HEK293 (cell line): ENCODE measurements around the gene METTL8.

ENCODE experiments used
- HOXD13 ChIP-seq: sonication (generic); formaldehyde crosslinking; IDR thresholded peaks from 2 replicates; pipeline ENCODE4 v1.8.0; 2022; ENCODE audit warnings: missing genetic modification reagents, borderline replicate concordance
- KLF9 ChIP-seq: fragments of 450-650 bp; formaldehyde crosslinking; IDR thresholded peaks from 2 replicates; pipeline ENCODE4 v1.5.1; 2016; ENCODE audit warnings: missing biosample characterization, missing genetic modification characterization, low read depth
- YY1 ChIP-seq: fragments of 450-650 bp; formaldehyde crosslinking; IDR thresholded peaks from 2 replicates; pipeline ENCODE4 v1.5.1; 2018; ENCODE audit warnings: missing biosample characterization, missing genetic modification characterization
- ZBTB20 ChIP-seq: fragments of 450-650 bp; formaldehyde crosslinking; IDR thresholded peaks from 2 replicates; pipeline ENCODE4 v1.5.1; 2016; ENCODE audit warnings: missing biosample characterization, missing genetic modification characterization
- ZFP41 ChIP-seq: fragments of 450-650 bp; formaldehyde crosslinking; IDR thresholded peaks from 2 replicates; pipeline ENCODE4 v1.5.1; 2016; ENCODE audit warnings: missing biosample characterization, missing genetic modification characterization, borderline replicate concordance
- ZFP69B ChIP-seq: fragments of 450-650 bp; formaldehyde crosslinking; IDR thresholded peaks from 2 replicates; pipeline ENCODE4 v1.5.1; 2016; ENCODE audit warnings: missing biosample characterization, missing genetic modification characterization
- ZNF112 ChIP-seq: fragments of 450-650 bp; formaldehyde crosslinking; IDR thresholded peaks from 2 replicates; pipeline ENCODE4 v1.5.0; 2017; ENCODE audit warnings: missing biosample characterization, missing genetic modification characterization
- ZNF121 ChIP-seq: fragments of 450-650 bp; formaldehyde crosslinking; IDR thresholded peaks from 2 replicates; pipeline ENCODE4 v1.5.1; 2016; ENCODE audit warnings: missing biosample characterization, missing genetic modification characterization
- ZNF146 ChIP-seq: fragments of 450-650 bp; formaldehyde crosslinking; IDR thresholded peaks from 2 replicates; pipeline ENCODE4 v1.5.1; 2016; ENCODE audit warnings: missing biosample characterization, missing genetic modification characterization
- ZNF324 ChIP-seq: fragments of 450-650 bp; formaldehyde crosslinking; IDR thresholded peaks from 2 replicates; pipeline ENCODE4 v1.5.1; 2016; ENCODE audit warnings: missing biosample characterization, missing genetic modification characterization
- ZNF391 ChIP-seq: fragments of 450-650 bp; formaldehyde crosslinking; IDR thresholded peaks from 2 replicates; pipeline ENCODE4 v1.5.1; 2016; ENCODE audit warnings: low read depth, missing biosample characterization, missing genetic modification characterization, borderline replicate concordance
- ZNF555 ChIP-seq: fragments of 450-650 bp; formaldehyde crosslinking; conservative IDR thresholded peaks from 2 replicates; pipeline ENCODE4 v1.5.1; 2017; ENCODE audit warnings: missing biosample characterization, mild to moderate bottlenecking, missing genetic modification characterization, inconsistent platforms
- ZNF610 ChIP-seq: fragments of 450-650 bp; formaldehyde crosslinking; IDR thresholded peaks from 2 replicates; pipeline ENCODE4 v1.5.1; 2016; ENCODE audit warnings: missing biosample characterization, missing genetic modification characterization, borderline replicate concordance
- ZNF777 ChIP-seq: fragments of 450-650 bp; formaldehyde crosslinking; IDR thresholded peaks from 2 replicates; pipeline ENCODE4 v1.5.1; 2017; ENCODE audit warnings: missing biosample characterization, missing genetic modification characterization, borderline replicate concordance
- TF ChIP-seq, protein P1 (sequence below): fragments of 450-650 bp; formaldehyde crosslinking; IDR thresholded peaks from 2 replicates; pipeline ENCODE4 v1.5.1; 2016; ENCODE audit warnings: missing biosample characterization, missing genetic modification characterization
- TF ChIP-seq, protein P2 (sequence below): fragments of 450-650 bp; formaldehyde crosslinking; IDR thresholded peaks from 2 replicates; pipeline ENCODE4 v1.5.1; 2016; ENCODE audit warnings: missing biosample characterization, missing genetic modification characterization
- TF ChIP-seq, protein P3 (sequence below): fragments of 450-650 bp; formaldehyde crosslinking; IDR thresholded peaks from 2 replicates; pipeline ENCODE4 v1.5.1; 2016; ENCODE audit warnings: missing biosample characterization, missing genetic modification characterization
- TF ChIP-seq, protein P4 (sequence below): fragments of 450-650 bp; formaldehyde crosslinking; IDR thresholded peaks from 2 replicates; pipeline ENCODE4 v1.5.1; 2016; ENCODE audit warnings: missing biosample characterization, missing genetic modification characterization
- TF ChIP-seq, protein P5 (sequence below): fragments of 450-650 bp; formaldehyde crosslinking; IDR thresholded peaks from 2 replicates; pipeline ENCODE4; 2016; ENCODE audit warnings: missing biosample characterization, missing genetic modification characterization
- TF ChIP-seq, protein P6 (sequence below): fragments of 450-650 bp; formaldehyde crosslinking; optimal IDR thresholded peaks from 2 replicates; pipeline ENCODE3; 2016; ENCODE audit warnings: missing biosample characterization, mild to moderate bottlenecking, missing genetic modification characterization

Gene METTL8

DNA sequence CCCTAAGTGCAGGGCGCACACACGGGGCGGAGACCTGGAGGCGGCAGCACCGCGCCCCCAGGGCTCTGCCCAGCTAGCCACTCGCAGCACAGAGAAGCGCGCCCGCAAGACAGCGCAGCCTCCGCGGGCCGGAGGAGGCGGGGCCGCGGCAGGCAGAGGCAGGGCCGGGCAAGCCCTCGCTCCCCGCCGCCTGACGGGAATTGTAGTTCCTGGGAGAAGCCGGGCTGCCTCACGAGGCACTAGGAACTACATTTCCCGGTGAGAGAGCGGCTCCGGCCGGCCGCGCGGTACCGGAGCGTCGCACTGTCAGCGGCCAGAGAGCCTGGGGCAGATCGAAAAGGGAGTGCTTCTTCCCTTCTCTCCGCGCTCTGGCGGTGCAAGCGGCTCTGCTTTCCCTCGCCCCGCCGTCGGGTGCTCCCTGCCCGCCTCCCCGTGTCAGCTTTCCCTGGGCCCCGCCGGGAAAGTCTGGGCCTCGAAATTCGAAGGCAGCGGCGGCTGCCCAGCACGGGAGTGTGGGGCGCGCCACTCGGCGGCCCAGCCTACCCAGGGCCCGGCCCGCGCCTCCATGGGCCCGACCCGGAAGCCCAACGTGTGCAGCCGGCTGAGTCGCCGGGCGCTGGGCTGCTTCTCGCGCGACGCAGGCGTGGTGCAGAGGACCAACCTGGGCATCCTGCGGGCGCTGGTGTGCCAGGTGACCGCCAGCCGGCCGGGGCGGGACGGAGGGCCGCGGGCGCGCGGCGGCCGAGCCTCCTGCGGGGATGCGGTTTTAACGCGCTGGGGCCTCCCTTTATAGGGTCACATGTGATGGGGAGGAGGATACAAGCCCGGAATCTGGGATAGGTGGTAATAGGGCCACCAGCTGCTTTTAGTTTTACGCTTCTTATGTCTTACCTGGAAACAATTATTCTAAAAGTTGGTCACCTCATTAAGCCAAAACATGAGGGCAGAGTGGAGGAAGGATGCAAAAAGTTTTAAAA, 511 bp upstream of the METTL8 start, which contains the start of gene DCAF17 (continued):
- TF ChIP-seq, protein P1, sequence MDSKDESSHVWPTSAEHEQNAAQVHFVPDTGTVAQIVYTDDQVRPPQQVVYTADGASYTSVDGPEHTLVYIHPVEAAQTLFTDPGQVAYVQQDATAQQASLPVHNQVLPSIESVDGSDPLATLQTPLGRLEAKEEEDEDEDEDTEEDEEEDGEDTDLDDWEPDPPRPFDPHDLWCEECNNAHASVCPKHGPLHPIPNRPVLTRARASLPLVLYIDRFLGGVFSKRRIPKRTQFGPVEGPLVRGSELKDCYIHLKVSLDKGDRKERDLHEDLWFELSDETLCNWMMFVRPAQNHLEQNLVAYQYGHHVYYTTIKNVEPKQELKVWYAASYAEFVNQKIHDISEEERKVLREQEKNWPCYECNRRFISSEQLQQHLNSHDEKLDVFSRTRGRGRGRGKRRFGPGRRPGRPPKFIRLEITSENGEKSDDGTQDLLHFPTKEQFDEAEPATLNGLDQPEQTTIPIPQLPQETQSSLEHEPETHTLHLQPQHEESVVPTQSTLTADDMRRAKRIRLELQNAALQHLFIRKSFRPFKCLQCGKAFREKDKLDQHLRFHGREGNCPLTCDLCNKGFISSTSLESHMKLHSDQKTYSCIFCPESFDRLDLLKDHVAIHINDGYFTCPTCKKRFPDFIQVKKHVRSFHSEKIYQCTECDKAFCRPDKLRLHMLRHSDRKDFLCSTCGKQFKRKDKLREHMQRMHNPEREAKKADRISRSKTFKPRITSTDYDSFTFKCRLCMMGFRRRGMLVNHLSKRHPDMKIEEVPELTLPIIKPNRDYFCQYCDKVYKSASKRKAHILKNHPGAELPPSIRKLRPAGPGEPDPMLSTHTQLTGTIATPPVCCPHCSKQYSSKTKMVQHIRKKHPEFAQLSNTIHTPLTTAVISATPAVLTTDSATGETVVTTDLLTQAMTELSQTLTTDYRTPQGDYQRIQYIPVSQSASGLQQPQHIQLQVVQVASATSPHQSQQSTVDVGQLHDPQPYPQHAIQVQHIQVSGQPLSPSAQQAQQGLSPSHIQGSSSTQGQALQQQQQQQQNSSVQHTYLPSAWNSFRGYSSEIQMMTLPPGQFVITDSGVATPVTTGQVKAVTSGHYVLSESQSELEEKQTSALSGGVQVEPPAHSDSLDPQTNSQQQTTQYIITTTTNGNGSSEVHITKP (tag by site-specific recombination) = peak; percentile 33; the same call in 1 of the 2 replicates
- peak; percentile 58 for TF ChIP-seq YY1 (tag by site-specific recombination)
- TF ChIP-seq ZNF777 (tag by site-specific recombination) = peak; percentile 71; the same call in 1 of the 2 replicates
- TF ChIP-seq ZNF610 (tag by site-specific recombination) = 0 out of 2 replicates have a peak, but pooled peaks have one; percentile 74
- TF ChIP-seq, protein P2, sequence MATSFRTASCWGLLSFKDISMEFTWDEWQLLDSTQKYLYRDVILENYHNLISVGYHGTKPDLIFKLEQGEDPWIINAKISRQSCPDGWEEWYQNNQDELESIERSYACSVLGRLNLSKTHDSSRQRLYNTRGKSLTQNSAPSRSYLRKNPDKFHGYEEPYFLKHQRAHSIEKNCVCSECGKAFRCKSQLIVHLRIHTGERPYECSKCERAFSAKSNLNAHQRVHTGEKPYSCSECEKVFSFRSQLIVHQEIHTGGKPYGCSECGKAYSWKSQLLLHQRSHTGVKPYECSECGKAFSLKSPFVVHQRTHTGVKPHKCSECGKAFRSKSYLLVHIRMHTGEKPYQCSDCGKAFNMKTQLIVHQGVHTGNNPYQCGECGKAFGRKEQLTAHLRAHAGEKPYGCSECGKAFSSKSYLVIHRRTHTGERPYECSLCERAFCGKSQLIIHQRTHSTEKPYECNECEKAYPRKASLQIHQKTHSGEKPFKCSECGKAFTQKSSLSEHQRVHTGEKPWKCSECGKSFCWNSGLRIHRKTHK = no peak
- TF ChIP-seq, protein P3, sequence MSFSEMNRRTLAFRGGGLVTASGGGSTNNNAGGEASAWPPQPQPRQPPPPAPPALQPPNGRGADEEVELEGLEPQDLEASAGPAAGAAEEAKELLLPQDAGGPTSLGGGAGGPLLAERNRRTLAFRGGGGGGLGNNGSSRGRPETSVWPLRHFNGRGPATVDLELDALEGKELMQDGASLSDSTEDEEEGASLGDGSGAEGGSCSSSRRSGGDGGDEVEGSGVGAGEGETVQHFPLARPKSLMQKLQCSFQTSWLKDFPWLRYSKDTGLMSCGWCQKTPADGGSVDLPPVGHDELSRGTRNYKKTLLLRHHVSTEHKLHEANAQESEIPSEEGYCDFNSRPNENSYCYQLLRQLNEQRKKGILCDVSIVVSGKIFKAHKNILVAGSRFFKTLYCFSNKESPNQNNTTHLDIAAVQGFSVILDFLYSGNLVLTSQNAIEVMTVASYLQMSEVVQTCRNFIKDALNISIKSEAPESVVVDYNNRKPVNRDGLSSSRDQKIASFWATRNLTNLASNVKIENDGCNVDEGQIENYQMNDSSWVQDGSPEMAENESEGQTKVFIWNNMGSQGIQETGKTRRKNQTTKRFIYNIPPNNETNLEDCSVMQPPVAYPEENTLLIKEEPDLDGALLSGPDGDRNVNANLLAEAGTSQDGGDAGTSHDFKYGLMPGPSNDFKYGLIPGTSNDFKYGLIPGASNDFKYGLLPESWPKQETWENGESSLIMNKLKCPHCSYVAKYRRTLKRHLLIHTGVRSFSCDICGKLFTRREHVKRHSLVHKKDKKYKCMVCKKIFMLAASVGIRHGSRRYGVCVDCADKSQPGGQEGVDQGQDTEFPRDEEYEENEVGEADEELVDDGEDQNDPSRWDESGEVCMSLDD (tag by site-specific recombination) = no peak
- 0 out of 2 replicates have a peak, but pooled peaks have one; percentile 40 for TF ChIP-seq ZNF146 (tag by site-specific recombination)
- TF ChIP-seq, protein P4, sequence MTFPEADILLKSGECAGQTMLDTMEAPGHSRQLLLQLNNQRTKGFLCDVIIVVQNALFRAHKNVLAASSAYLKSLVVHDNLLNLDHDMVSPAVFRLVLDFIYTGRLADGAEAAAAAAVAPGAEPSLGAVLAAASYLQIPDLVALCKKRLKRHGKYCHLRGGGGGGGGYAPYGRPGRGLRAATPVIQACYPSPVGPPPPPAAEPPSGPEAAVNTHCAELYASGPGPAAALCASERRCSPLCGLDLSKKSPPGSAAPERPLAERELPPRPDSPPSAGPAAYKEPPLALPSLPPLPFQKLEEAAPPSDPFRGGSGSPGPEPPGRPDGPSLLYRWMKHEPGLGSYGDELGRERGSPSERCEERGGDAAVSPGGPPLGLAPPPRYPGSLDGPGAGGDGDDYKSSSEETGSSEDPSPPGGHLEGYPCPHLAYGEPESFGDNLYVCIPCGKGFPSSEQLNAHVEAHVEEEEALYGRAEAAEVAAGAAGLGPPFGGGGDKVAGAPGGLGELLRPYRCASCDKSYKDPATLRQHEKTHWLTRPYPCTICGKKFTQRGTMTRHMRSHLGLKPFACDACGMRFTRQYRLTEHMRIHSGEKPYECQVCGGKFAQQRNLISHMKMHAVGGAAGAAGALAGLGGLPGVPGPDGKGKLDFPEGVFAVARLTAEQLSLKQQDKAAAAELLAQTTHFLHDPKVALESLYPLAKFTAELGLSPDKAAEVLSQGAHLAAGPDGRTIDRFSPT (tag by site-specific recombination) = peak; percentile 85
- TF ChIP-seq ZBTB20 (tag by site-specific recombination) = peak; percentile 84; the same call in 1 of the 2 replicates
- peak; percentile 67 for TF ChIP-seq KLF9 (tag by site-specific recombination)
- no peak for TF ChIP-seq ZNF555
- TF ChIP-seq HOXD13 (CRISPR knock-in tag) = no peak
- 0 out of 2 replicates have a peak, but pooled peaks have one; percentile 20 for TF ChIP-seq ZNF121 (tag by site-specific recombination)
- no peak for TF ChIP-seq ZFP41
- peak; percentile 69; the same call in 1 of the 2 replicates for TF ChIP-seq ZFP69B (tag by site-specific recombination)
- TF ChIP-seq ZNF112 (tag by site-specific recombination) = no peak
- TF ChIP-seq, protein P5, sequence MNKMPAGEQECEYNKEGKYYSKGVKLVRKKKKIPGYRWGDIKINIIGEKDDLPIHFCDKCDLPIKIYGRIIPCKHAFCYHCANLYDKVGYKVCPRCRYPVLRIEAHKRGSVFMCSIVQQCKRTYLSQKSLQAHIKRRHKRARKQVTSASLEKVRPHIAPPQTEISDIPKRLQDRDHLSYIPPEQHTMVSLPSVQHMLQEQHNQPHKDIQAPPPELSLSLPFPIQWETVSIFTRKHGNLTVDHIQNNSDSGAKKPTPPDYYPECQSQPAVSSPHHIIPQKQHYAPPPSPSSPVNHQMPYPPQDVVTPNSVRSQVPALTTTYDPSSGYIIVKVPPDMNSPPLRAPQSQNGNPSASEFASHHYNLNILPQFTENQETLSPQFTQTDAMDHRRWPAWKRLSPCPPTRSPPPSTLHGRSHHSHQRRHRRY (tag by site-specific recombination) = no peak
- TF ChIP-seq ZNF324 (tag by site-specific recombination) = 0 out of 2 replicates have a peak, but pooled peaks have one; percentile 43
- TF ChIP-seq ZNF391 = peak; percentile 65; the same call in 1 of the 2 replicates
- TF ChIP-seq, protein P6, sequence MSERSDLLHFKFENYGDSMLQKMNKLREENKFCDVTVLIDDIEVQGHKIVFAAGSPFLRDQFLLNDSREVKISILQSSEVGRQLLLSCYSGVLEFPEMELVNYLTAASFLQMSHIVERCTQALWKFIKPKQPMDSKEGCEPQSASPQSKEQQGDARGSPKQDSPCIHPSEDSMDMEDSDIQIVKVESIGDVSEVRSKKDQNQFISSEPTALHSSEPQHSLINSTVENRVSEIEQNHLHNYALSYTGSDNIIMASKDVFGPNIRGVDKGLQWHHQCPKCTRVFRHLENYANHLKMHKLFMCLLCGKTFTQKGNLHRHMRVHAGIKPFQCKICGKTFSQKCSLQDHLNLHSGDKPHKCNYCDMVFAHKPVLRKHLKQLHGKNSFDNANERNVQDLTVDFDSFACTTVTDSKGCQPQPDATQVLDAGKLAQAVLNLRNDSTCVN (tag by site-specific recombination) = peak; percentile 92
